GM23338 (cell line): ENCODE results near the gene RIN3. TPM values are rescaled to one million over a fixed set of nuclear protein-coding genes. Genes with fewer than 3 reads are reported as not detected.

Experiments
- ATAC-seq: fragments of 200-7000 bp; cut with Tn5 transposase; 3 replicates; pipeline ENCODE4 v1.9.1; 2020
- DNase-seq: peaks from one replicate; pipeline ENCODE4 v3.0.0-alpha.2; 2015; ENCODE audit warnings: low spot score
- H2AFZ ChIP-seq: fragments of 200-600 bp; sonication (generic); 2 replicates; pipeline ENCODE4 v1.8.0; 2016; ENCODE audit warnings: antibody characterized with exemption, mild to moderate bottlenecking, moderate library complexity
- H3F3A ChIP-seq: fragments of 200-600 bp; sonication (generic); replicated peaks from 2 replicates; pipeline ENCODE4 v1.8.0; 2017; ENCODE audit warnings: antibody characterized with exemption, mixed run types, low read depth
- H3K27ac ChIP-seq: fragments of 200-600 bp; sonication (generic); 2 replicates; pipeline ENCODE4 v1.6.1; 2016; ENCODE audit warnings: low read depth
- H3K27me3 ChIP-seq: fragments of 200-600 bp; sonication (generic); 2 replicates; pipeline ENCODE4 v1.8.0; 2016; ENCODE audit warnings: mild to moderate bottlenecking, mixed run types, moderate library complexity; ENCODE audit not compliant: insufficient read depth
- H3K36me3 ChIP-seq: fragments of 200-600 bp; sonication (generic); 2 replicates; pipeline ENCODE4 v1.8.0; 2016; ENCODE audit warnings: mild to moderate bottlenecking; ENCODE audit not compliant: insufficient read depth
- H3K4me1 ChIP-seq: fragments of 200-600 bp; sonication (generic); 2 replicates; pipeline ENCODE4 v1.8.0; 2016; ENCODE audit warnings: mild to moderate bottlenecking, moderate library complexity; ENCODE audit not compliant: insufficient read depth
- H3K4me2 ChIP-seq: fragments of 200-600 bp; sonication (generic); 2 replicates; pipeline ENCODE4 v1.7.1; 2017; ENCODE audit warnings: mixed run types
- H3K4me3 ChIP-seq: fragments of 200-600 bp; sonication (generic); 2 replicates; pipeline ENCODE4 v1.6.1; 2016; ENCODE audit warnings: mixed run types
- H3K79me2 ChIP-seq: fragments of 200-600 bp; sonication (generic); replicated peaks from 2 replicates; pipeline ENCODE4 v1.8.0; 2017; ENCODE audit warnings: mild to moderate bottlenecking; ENCODE audit not compliant: insufficient read depth
- H3K9me2 ChIP-seq: fragments of 200-600 bp; sonication (generic); 2 replicates; pipeline ENCODE4 v1.8.0; 2017; ENCODE audit not compliant: insufficient read depth
- H4K20me1 ChIP-seq: fragments of 200-600 bp; sonication (generic); replicated peaks from 2 replicates; pipeline ENCODE4 v1.8.0; 2017; ENCODE audit warnings: mild to moderate bottlenecking; ENCODE audit not compliant: insufficient read depth
- H3K27ac Mint-ChIP-seq: 2 replicates; pipeline ENCODE4 v1.8.0; 2020; ENCODE audit warnings: inconsistent platforms, mild to moderate bottlenecking, moderate library complexity, mixed read lengths
- H3K27me3 Mint-ChIP-seq: 3 replicates; pipeline ENCODE4 v1.8.0; 2022; ENCODE audit warnings: low read depth, mild to moderate bottlenecking, moderate library complexity, mixed read lengths, inconsistent platforms; ENCODE audit not compliant: insufficient read depth, poor library complexity
- H3K36me3 Mint-ChIP-seq: 3 replicates; pipeline ENCODE4 v1.8.0; 2021; ENCODE audit warnings: low read depth, mild to moderate bottlenecking, inconsistent platforms, moderate library complexity, mixed read lengths
- H3K4me1 Mint-ChIP-seq: 3 replicates; pipeline ENCODE4 v1.8.0; 2020; ENCODE audit warnings: mild to moderate bottlenecking, inconsistent platforms, mixed read lengths
- H3K4me3 Mint-ChIP-seq: 3 replicates; pipeline ENCODE4 v1.8.0; 2021; ENCODE audit warnings: moderate library complexity, mild to moderate bottlenecking, inconsistent platforms, mixed read lengths
- H3K9me3 Mint-ChIP-seq: 3 replicates; pipeline ENCODE4 v1.8.0; 2020; ENCODE audit warnings: moderate library complexity, mild to moderate bottlenecking, inconsistent platforms, mixed read lengths
- EZH2phosphoT487 ChIP-seq: fragments of 200-600 bp; sonication (generic); IDR thresholded peaks from one replicate; pipeline ENCODE4 v1.8.1; 2018; ENCODE audit warnings: antibody characterized with exemption; ENCODE audit not compliant: unreplicated experiment
- POLR2AphosphoS5 ChIP-seq: IDR thresholded peaks from 2 replicates; pipeline ENCODE4 v1.6.1; 2016; ENCODE audit warnings: antibody characterized with exemption, low read depth
- ZNF114 ChIP-seq: fragments of 250-450 bp; sonication (Bioruptor Pico); IDR thresholded peaks from 2 replicates; pipeline ENCODE4 v1.5.0; 2020; ENCODE audit warnings: mild to moderate bottlenecking, moderate library complexity
- ZNF331 ChIP-seq: fragments of 250-450 bp; sonication (Bioruptor Pico); IDR thresholded peaks from 2 replicates; pipeline ENCODE4 v1.5.0; 2020; ENCODE audit warnings: low read depth, mild to moderate bottlenecking, moderate library complexity
- polyA plus RNA-seq: library from polyadenylated mRNA; unstranded; fragments of >200 nt; fragmentation: Nextera tagmentation; extraction: Ambion mirVana; gene quantifications from 2 replicates; pipeline ENCODE4 v1.2.1, GENCODE V29; 2016
- total RNA-seq: library from RNA; depleted of rRNA; stranded (reverse); fragments of >200 nt; shearing (Covaris generic); gene quantifications from 2 replicates; pipeline ENCODE4 v1.2.3, GENCODE V29; 2014
- TF ChIP-seq, protein P1 (sequence below): fragments of 250-450 bp; sonication (Bioruptor Pico); IDR thresholded peaks from 2 replicates; pipeline ENCODE4 v1.5.0; 2020; ENCODE audit warnings: mild to moderate bottlenecking, moderate library complexity

RIN3 gene
- total and polyA plus RNA-seq, 2 experiments from 2014 or later: 0.97 to 1.5 TPM

DNA sequence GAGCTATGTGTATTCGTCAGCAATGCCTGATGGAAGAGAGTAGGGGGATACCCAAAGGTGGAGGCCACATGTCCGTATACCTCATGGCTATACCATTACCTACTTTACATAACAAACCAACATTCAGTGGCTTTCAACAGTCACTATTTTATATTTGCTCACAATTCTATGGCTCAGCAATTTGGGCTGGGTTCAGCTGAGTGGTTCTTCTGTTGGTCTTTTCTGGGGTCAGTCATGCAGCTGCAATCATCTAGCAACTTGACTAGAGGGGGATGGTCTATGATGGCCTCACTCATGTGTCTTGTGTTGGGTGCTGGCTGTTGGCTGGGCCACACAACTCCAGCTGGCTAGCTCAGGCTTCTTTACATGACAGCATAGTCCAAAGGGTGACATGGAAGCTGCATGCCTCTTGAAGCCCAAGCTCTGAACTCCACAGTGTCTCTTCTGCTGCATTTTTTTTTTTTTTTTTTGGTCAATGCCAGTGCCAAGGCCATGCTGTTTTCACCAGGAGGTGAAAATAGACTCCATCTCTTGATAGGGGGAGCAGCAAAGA is 53.7 kb downstream of the RIN3 start:
- no peaks in the 10 kb centered on the region for H3F3A ChIP-seq
- Mint-ChIP-seq H3K27me3 (peaks cover 10% of the 10 kb centered on the region), H3K4me3 (no peak overlapping the region), H3K36me3 (0 out of 3 replicates have a peak, but pooled peaks cover 3% of the 10 kb centered on the region), H3K9me3 (peaks cover 9% of the 10 kb centered on the region), H3K4me1 (no peaks in the 10 kb centered on the region; the same call in 2 of the 3 replicates), H3K27ac (no peak overlapping the region)
- no peaks in the 10 kb centered on the region for H3K27me3 ChIP-seq
- H3K9me2 ChIP-seq: no peaks in the 10 kb centered on the region
- no peaks in the 10 kb centered on the region for H3K79me2 ChIP-seq
- no peaks in the 10 kb centered on the region for H3K4me1 ChIP-seq
- DNase-seq (no peak), ATAC-seq (no peak)
- no peaks in the 10 kb centered on the region for H3K36me3 ChIP-seq
- H4K20me1 ChIP-seq: no peaks in the 10 kb centered on the region
- H3K4me2 ChIP-seq: no peak overlapping the region
- H2AFZ ChIP-seq: no peak overlapping the region
- no peak overlapping the region for H3K27ac ChIP-seq
- TF ChIP-seq, protein P1, sequence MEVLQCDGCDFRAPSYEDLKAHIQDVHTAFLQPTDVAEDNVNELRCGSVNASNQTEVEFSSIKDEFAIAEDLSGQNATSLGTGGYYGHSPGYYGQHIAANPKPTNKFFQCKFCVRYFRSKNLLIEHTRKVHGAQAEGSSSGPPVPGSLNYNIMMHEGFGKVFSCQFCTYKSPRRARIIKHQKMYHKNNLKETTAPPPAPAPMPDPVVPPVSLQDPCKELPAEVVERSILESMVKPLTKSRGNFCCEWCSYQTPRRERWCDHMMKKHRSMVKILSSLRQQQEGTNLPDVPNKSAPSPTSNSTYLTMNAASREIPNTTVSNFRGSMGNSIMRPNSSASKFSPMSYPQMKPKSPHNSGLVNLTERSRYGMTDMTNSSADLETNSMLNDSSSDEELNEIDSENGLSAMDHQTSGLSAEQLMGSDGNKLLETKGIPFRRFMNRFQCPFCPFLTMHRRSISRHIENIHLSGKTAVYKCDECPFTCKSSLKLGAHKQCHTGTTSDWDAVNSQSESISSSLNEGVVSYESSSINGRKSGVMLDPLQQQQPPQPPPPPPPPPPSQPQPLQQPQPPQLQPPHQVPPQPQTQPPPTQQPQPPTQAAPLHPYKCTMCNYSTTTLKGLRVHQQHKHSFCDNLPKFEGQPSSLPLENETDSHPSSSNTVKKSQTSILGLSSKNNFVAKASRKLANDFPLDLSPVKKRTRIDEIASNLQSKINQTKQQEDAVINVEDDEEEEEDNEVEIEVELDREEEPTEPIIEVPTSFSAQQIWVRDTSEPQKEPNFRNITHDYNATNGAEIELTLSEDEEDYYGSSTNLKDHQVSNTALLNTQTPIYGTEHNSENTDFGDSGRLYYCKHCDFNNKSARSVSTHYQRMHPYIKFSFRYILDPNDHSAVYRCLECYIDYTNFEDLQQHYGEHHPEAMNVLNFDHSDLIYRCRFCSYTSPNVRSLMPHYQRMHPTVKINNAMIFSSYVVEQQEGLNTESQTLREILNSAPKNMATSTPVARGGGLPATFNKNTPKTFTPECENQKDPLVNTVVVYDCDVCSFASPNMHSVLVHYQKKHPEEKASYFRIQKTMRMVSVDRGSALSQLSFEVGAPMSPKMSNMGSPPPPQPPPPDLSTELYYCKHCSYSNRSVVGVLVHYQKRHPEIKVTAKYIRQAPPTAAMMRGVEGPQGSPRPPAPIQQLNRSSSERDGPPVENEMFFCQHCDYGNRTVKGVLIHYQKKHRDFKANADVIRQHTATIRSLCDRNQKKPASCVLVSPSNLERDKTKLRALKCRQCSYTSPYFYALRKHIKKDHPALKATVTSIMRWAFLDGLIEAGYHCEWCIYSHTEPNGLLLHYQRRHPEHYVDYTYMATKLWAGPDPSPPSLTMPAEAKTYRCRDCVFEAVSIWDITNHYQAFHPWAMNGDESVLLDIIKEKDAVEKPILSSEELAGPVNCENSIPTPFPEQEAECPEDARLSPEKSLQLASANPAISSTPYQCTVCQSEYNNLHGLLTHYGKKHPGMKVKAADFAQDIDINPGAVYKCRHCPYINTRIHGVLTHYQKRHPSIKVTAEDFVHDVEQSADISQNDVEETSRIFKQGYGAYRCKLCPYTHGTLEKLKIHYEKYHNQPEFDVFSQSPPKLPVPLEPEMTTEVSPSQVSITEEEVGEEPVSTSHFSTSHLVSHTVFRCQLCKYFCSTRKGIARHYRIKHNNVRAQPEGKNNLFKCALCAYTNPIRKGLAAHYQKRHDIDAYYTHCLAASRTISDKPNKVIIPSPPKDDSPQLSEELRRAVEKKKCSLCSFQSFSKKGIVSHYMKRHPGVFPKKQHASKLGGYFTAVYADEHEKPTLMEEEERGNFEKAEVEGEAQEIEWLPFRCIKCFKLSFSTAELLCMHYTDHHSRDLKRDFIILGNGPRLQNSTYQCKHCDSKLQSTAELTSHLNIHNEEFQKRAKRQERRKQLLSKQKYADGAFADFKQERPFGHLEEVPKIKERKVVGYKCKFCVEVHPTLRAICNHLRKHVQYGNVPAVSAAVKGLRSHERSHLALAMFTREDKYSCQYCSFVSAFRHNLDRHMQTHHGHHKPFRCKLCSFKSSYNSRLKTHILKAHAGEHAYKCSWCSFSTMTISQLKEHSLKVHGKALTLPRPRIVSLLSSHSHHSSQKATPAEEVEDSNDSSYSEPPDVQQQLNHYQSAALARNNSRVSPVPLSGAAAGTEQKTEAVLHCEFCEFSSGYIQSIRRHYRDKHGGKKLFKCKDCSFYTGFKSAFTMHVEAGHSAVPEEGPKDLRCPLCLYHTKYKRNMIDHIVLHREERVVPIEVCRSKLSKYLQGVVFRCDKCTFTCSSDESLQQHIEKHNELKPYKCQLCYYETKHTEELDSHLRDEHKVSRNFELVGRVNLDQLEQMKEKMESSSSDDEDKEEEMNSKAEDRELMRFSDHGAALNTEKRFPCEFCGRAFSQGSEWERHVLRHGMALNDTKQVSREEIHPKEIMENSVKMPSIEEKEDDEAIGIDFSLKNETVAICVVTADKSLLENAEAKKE: no peak
- TF ChIP-seq ZNF331 (peak; percentile 79), POLR2AphosphoS5 (no peak), ZNF114 (CRISPR knock-in tag) (no peak)
- H3K4me3 ChIP-seq: no peak overlapping the region

DNA sequence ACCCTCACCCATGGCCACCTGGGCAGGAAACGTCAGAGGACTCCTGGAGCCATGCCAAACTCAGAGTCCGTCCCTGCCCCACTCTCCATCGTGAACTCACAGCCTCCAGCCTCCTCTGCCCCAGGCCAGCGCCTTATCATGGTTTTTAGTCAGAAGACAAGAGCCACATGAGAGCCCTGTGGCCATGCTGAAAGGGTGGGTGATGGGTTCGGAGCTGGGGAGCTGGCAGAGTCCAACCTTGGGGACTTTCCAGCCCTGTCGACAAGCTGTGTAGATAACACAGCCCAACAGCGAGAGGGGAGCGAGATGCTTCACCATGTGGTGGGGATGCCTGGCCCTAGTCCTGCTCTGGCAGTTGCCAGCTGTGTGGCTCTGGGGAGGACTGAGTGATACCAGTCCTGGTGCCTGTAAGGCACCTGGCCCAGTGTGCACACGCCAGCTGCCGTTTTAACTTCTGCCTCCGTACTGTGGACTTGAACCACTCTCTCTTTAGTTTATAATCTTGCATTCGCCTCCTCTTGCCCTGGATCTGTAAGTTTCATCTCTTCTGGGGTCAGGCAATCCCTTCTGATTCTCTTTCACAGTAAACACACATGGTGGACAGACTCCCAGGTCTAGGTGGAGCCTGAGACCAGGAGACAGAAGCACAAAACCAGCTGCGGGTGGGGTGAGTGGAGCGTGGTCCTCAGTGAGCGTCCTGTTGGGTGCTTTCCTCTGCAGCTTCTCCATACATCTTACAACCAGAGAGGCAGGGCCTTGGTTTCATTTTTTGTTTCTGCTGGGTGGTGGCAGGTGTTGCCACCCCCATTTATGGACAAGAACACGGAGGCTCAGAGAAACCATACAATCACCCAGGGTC is 55.3 kb downstream of the RIN3 start:
- Histone ChIP-seq H3F3A (no peaks in the 10 kb centered on the region), H4K20me1 (no peaks in the 10 kb centered on the region), H3K27ac (no peak overlapping the region), H3K4me2 (no peak overlapping the region), H3K4me1 (peaks cover 8% of the 10 kb centered on the region), H2AFZ (no peak overlapping the region), H3K4me3 (no peak overlapping the region), H3K79me2 (no peaks in the 10 kb centered on the region), H3K36me3 (no peaks in the 10 kb centered on the region), H3K9me2 (0 out of 2 replicates have a peak, but pooled peaks cover 5% of the 10 kb centered on the region), H3K27me3 (no peaks in the 10 kb centered on the region)
- Mint-ChIP-seq H3K36me3 (0 out of 3 replicates have a peak, but pooled peaks cover 3% of the 10 kb centered on the region), H3K9me3 (peaks cover 9% of the 10 kb centered on the region), H3K27ac (no peak overlapping the region), H3K27me3 (peaks cover 10% of the 10 kb centered on the region), H3K4me1 (peaks cover 10% of the 10 kb centered on the region), H3K4me3 (no peak overlapping the region)
- no peak for ATAC-seq
- no peak for TF ChIP-seq POLR2AphosphoS5
- TF ChIP-seq EZH2phosphoT487: no peak
- DNase-seq: no peak
